DOHH2 (cell line): ENCODE measurements around the gene LRP11.

Experiments used
- CTCF ChIP-seq: fragments of 200-600 bp; sonication (generic); IDR thresholded peaks from one replicate; pipeline ENCODE4 v1.5.1; 2014; ENCODE audit warnings: antibody characterized with exemption, mild to moderate bottlenecking, low read depth, low read length; ENCODE audit not compliant: poor library complexity, severe bottlenecking
- EZH2phosphoT487 ChIP-seq: fragments of 200-600 bp; sonication (generic); IDR thresholded peaks from 2 replicates; pipeline ENCODE4 v1.6.1; 2017; ENCODE audit warnings: borderline replicate concordance, mild to moderate bottlenecking, antibody characterized with exemption, low read length, moderate library complexity, mixed read lengths

- TF ChIP-seq CTCF: no peak
- TF ChIP-seq EZH2phosphoT487: no peak
Observed at GRCh38 chr6:149872233-149872632, 8.1 kb upstream of the LRP11 start.
